HG03378 (cell line): ENCODE data around the gene SGCD.

ENCODE experiments used
- ATAC-seq: cut with Tn5 transposase; IDR thresholded peaks from one replicate; pipeline ENCODE4 v1.9.1; 2021; ENCODE audit warnings: mild to moderate bottlenecking, moderate library complexity; ENCODE audit not compliant: unreplicated experiment

The SGCD gene

GRCh38 chr5:156755421-156756087 lies 428.6 kb downstream of the SGCD start:
- no peak for ATAC-seq

GRCh38 chr5:156758011-156758791 lies 431.2 kb downstream of the SGCD start:
- ATAC-seq = no peak

- no peak for ATAC-seq
Measured at GRCh38 chr5:156759156-156759555, 432.2 kb downstream of the SGCD start.

GRCh38 chr5:156762771-156763170 lies 435.8 kb downstream of the SGCD start:
- ATAC-seq = no peak

- ATAC-seq = no peak
Measured at GRCh38 chr5:156764176-156764971, 437.4 kb downstream of the SGCD start.

GRCh38 chr5:156774273-156774672 lies 447.3 kb downstream of the SGCD start:
- ATAC-seq = no peak

GRCh38 chr5:156778139-156778706 lies 451.3 kb downstream of the SGCD start:
- ATAC-seq = no peak

GRCh38 chr5:156778752-156779151 lies 451.8 kb downstream of the SGCD start:
- no peak for ATAC-seq

GRCh38 chr5:156779436-156779835 lies 452.5 kb downstream of the SGCD start:
- no peak for ATAC-seq

- no peak for ATAC-seq
Measured at GRCh38 chr5:156783092-156783491, 456.1 kb downstream of the SGCD start.

- ATAC-seq = no peak
Measured at GRCh38 chr5:156794687-156795086, 467.7 kb downstream of the SGCD start.

GRCh38 chr5:156798201-156798600 lies 471.2 kb downstream of the SGCD start:
- ATAC-seq = no peak

GRCh38 chr5:156799171-156799570 lies 472.2 kb downstream of the SGCD start:
- no peak for ATAC-seq

- ATAC-seq = no peak
Measured at GRCh38 chr5:156800929-156801328, 474.0 kb downstream of the SGCD start.

- ATAC-seq = no peak
Measured at GRCh38 chr5:156802501-156802900, 475.5 kb downstream of the SGCD start.

GRCh38 chr5:156803404-156803803 lies 476.4 kb downstream of the SGCD start:
- ATAC-seq = no peak

- ATAC-seq = no peak
Measured at GRCh38 chr5:156812959-156813358, 486.0 kb downstream of the SGCD start.

- peak; percentile 76 for ATAC-seq
Measured at GRCh38 chr5:156815988-156816599, 489.1 kb downstream of the SGCD start.
